NCI-H2171 (cell line): ENCODE measurements around the gene AP4E1.
"Not testable (repeated sequence)": the region's sequence is repeated elsewhere in the genome, so short reads cannot be mapped to it uniquely, and the experiment has no call there.

ENCODE experiments used
- DNase-seq: peaks from one replicate; lab custom pipeline; 2025; lab: John Stamatoyannopoulos, UW

Gene AP4E1

DNA sequence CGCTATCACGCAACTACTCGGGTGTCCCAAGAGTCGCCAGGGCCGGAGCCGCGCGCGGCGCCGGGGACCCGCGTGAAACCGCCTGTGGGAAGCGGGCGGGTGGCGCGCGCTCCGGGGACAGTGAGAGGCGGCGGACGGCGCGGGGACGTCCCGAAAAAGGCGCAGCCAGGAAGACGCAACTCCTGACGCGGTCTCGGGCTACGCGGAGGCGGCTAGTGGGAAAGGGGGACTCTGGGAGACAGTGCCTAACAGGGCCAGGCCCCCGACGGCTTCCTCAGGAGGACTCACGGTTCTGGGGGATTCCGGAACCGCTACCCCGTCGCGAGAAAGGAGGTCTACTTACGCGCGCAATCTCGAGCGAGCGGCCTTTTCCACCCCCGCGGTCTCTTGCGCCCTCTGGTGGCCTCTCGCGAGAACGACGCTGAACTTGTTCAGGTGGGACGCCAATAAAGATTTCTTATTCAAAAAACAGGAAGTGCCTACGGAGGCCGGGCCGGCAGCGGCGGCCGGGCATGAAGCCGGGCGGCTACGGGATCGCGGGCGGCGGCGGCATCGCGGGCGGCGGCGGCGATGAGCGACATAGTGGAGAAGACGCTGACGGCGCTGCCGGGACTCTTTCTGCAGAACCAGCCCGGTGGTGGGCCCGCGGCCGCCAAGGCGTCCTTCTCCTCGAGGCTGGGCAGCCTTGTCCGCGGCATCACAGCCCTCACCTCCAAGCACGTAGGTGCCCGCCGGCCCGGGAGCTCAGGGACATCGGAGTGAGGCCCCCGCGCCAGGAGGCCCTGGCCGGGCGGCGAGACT, at the start of gene AP4E1:
Gene AP4E1, plus strand, starts transcription at position 475 of the 801 bp plus-strand sequence. Its CDS starts 96 bp downstream, at position 571.
- DNase-seq, result peak; percentile 87

DNA sequence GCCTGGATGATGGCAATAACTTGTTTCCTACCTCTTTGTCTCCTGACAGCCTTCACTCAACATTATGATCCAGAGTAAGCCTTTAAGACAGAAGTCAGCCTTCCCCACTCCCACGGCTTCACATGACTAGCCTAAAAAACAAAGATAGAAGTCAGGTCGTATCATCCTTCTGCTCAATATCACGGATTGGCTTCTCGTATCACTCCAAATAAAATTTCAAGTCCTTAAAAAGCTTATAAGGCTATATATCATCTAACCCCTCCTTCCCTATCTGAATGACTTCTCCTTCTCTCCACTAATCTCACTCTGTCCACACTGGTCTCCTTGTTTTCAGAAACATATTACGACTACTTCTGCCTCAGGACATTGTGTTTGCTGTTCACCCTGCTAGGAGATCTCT, 47.7 kb upstream of the AP4E1 start:
- no peak for DNase-seq

GRCh38 chr15:50862553-50862952, 45.9 kb upstream of the AP4E1 start:
- no peak for DNase-seq

DNA sequence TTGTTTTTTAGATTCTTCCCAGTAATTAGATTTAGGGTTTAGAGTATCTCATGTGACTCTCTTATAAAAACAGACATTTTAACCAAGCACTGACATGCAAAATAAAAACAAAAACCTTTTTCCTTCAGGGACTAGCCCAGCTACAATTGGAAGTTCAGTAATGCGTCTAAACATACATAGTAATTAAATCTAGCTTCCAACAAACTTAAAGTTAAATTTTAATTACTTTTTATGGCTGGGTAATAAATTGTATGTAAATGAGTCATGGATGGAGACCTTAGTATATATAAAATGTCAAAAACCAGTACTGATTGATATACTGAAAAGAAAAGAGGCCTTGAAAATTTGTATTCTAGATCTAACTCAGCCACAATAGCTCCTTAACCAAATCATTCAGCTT, 43.6 kb upstream of the AP4E1 start:
- DNase-seq, result no peak

DNA sequence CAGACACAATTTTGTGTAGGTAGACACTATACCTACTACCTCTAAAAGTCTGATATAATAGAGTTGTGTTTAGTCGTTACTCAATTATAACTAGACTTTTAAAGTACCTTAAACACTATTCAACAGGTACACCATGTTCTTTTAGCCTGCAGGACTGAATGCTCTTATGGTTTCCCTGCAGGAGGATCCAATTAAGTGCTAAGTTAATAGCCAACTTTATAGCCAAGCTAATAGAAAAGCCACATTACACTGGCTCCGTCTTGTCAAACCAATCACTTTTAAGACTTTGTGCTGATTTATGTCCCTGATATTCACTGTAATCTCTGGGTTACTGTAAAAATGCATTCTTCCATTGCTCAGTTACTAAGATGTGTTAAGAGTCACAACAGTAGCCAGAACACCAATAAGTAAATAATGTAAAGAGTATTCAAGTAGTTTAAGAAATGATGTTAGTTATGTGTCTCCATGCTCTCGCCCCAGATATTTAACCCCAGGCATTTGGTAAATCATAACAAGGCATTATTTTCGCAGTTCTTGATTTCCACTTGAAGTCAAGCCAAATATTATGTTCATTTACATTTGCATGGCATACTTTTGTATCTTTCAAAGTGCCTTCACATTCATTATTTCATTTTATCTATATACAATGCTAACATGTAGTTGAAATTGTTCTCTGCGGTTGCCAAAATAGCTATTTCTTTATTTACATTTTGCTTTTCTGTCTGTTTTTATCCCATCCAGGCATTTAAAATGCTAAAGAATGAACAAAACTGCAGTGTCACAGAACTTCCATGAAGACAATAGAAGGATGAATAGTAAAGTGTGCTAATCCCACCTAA, 42.7 kb upstream of the AP4E1 start:
- DNase-seq, result no peak

DNA sequence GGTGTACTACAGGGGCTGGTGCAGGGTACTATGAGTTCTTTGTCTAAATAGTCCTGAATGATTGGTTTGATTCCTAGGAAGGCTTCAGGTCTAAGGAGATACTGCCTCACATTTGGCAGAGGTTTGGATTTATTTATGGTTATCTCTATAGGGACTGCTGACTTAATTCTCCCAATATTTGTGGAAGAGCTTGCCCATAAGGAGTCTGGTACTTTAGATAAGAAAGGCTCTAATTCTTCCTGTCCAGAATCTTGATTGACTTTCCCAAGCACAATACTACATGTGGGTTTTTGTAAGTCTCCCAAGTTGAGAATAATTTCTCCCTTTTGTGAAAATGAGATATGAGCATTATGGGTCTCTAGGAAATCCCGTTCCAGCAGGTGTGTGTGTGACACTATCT, 36.7 kb upstream of the AP4E1 start:
- no peak for DNase-seq

DNA sequence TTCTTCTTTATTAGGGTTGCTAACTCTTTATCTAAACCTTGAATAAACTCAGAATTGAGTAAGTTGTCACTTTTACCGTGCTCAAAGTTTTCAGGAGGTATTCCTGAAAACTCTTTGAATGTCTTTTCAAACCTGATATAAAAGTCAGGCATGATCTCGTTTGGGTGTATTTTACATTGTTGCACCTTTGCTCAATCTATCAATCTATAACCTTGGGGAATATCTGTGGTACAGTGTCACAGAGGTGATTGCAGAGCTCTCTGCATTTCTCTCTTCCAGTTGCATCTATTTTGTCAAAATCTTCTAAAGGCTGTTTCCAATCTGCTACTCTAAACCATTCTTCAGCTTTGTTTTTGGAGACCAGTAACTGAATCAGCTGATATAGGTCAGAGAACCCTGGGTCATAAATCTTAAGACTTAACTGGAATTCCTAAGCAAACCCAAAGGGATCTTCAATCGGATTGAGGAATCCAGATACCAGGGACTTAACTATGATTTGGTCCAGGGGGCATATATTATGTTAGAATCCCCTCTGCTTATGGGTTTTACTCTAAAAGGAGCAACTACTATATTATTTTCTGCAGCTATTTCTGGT, 35.6 kb upstream of the AP4E1 start:
- no peak for DNase-seq

GRCh38 chr15:50873935-50874361, 34.5 kb upstream of the AP4E1 start:
- DNase-seq, result no peak

GRCh38 chr15:50875238-50875637, 33.2 kb upstream of the AP4E1 start:
- DNase-seq, result not testable (repeated sequence)

DNA sequence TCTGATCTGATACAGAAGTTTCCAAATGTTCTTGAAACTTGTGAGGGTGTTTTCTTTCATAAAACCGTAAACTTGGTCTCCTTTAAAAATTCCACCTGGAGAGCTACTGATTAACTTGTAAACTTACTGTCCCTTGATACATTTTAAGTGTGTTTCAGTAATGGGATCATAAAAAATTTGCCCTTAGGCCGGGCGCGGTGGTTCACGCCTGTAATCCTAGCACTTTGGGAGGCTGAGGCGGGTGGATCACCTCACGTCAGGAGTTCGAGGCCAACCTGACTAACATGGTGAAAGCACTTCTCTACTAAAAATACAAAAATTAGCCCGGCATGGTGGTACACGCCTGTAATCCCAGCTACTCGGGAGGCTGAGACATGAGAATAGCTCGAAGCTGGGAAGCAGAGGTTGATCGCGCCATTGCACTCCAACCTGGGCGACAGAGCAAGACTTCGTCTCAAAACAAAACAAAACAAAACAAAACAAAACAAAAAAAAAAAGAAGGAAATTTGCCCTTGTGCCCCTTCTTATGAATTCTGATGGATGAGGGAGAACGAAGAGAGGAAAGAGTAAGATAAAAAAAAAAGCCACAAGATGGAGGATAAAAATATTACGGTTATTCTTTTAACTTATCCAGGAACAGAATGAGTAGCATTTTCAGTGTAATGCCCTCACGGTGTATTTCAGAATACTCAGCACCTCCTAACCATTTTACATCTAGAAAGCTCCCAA, 32.1 kb upstream of the AP4E1 start:
- DNase-seq, result no peak

DNA sequence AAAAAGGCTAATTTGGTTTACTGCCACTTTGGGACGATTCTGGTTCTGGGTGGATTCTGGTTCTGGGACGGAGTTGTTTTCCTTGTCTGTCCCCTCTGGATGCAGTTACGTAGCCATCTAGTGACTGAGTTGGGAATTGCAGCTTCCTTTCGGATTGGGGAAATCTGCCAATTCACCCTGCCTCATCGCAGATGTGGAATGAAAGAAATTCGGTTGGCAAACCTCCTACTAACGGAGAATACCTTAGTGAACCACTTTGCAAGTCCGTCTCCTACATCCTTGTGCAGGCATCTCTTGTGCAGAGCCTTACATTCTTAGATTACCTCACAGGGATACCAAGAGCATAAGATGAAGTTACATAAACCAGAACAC, 31.5 kb upstream of the AP4E1 start:
- peak; percentile 22 for DNase-seq

DNA sequence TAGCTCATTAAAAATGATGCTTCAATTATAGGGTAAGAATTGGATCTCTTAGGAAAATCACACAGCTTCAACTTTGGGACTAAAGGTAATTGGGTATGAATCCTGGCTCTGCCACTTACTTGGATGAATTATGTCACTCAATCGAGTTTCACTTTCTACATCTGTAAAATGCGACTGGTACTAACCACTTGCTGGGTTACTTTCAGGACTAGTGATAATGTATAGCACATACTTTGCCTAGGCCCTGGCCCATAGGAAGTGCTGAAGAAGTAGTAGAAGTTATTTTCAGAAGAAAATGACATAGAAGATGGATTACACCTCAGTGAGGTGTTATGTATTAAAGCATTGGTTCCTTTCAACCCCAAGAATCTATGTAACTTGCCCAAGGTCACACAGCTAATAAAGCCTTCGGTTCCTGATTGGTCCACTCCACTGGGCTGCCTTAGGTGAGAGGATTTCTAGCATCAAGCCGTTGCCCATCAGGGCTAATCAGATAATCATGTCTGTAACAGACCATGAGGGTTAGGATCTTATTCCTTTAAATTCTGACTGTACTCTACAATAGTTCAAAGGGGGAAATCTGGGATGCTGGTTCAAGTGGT, 29.4 kb upstream of the AP4E1 start:
- no peak for DNase-seq

GRCh38 chr15:50880206-50880605, 28.3 kb upstream of the AP4E1 start:
- no peak for DNase-seq

DNA sequence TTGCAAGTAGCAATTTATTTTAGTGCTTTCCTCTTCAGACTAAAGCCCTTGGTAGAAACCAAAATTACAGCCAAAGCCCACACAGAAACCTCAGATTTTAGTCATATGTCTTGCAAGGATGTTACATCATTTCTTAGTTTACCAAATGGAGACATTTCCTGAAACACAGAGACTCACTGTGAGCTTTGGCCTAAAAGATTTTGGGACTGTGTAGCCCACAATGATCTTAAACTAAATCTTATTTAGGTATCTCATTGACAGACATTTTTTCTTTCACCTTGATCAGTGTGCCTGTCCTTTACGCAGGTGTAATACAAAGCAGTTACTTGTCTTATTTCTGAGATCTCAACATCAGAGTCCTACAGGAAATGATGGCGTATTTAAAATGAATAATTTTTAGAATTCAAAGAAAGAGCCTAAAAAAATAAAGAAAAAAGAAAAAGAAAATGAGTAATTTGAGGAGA, 27.8 kb upstream of the AP4E1 start:
- DNase-seq, result no peak

GRCh38 chr15:50881121-50882048, 27.1 kb upstream of the AP4E1 start:
- peak; percentile 26 for DNase-seq

DNA sequence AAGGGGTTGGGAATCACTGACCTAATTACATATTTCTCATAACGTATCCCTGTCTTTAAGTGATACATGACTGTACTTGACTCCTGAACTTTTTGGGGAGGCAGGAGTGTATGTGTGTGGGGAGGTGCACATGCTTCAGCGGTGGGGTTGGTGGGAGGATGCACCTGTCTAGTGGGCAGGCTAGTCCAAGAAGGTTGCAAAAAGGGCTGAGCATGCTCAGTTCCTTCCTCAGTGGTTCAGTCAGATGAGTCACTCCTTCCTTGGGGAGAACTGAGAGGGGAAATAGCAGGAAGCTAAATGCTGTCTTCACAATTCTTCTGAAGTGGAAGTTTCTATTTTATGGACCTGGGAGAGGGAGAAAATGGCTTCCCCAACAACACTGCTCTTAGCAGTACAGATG, 24.6 kb upstream of the AP4E1 start:
- DNase-seq, result no peak

GRCh38 chr15:50884540-50884939, 23.9 kb upstream of the AP4E1 start:
- no peak for DNase-seq

DNA sequence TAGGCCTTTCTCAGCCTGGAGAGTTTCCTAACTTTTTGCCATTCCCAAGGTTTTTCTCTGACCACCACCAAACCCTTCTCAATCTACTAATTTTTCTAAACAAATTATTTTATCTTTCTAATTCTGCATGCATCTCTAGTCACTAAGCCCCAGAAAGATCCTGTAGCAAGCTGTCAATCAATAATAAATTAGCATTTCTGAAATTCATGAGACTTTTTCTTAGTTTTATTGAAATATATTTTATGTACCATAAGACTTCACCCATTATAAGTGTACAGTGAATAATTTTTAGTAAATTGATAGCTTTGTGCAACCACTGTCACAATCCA, 22.4 kb upstream of the AP4E1 start:
- no peak for DNase-seq

GRCh38 chr15:50886611-50887345, 21.7 kb upstream of the AP4E1 start:
- DNase-seq, result no peak

- no peak for DNase-seq
These were observed 20.4 kb upstream of the AP4E1 start for GRCh38 chr15:50888054-50888453.
